SK-N-SH treated with all-trans-retinoic acid at 6 μM for 48 hours (cell line): ENCODE results near the gene SMPD3.

Source experiments
- ATAC-seq: fragments of 200-7000 bp; cut with Tn5 transposase; 3 replicates; pipeline ENCODE4 v1.9.1; 2020; ENCODE audit warnings: mild to moderate bottlenecking, moderate library complexity
- ARNTL ChIP-seq: fragments of 450-650 bp; formaldehyde crosslinking; IDR thresholded peaks from 2 replicates; pipeline ENCODE4 v1.5.0; 2020; ENCODE audit warnings: low read depth, mild to moderate bottlenecking, moderate library complexity, borderline replicate concordance
- BACH2 ChIP-seq: fragments of 250-450 bp; sonication (Bioruptor Pico); IDR thresholded peaks from 2 replicates; pipeline ENCODE4 v1.9.0; 2021; ENCODE audit warnings: mild to moderate bottlenecking, borderline replicate concordance
- CSDC2 ChIP-seq: fragments of 250-450 bp; sonication (Bioruptor Pico); IDR thresholded peaks from 2 replicates; pipeline ENCODE4 v1.5.0; 2020; ENCODE audit warnings: mild to moderate bottlenecking, moderate library complexity
- ESRRG ChIP-seq: fragments of 250-450 bp; sonication (Bioruptor Pico); IDR thresholded peaks from 2 replicates; pipeline ENCODE4 v1.6.1; 2021; ENCODE audit warnings: mild to moderate bottlenecking
- GLIS3 ChIP-seq: fragments of 250-450 bp; sonication (Bioruptor Pico); IDR thresholded peaks from 2 replicates; pipeline ENCODE4 v1.5.0; 2020; ENCODE audit warnings: mild to moderate bottlenecking, moderate library complexity
- ISL1 ChIP-seq: fragments of 250-450 bp; sonication (Bioruptor Pico); IDR thresholded peaks from 2 replicates; pipeline ENCODE4 v2.1.2; 2022; ENCODE audit warnings: mild to moderate bottlenecking, moderate library complexity
- OSR1 ChIP-seq: fragments of 250-450 bp; sonication (Bioruptor Pico); IDR thresholded peaks from 2 replicates; pipeline ENCODE4 v1.8.0; 2022; ENCODE audit warnings: moderate library complexity, mild to moderate bottlenecking, inconsistent platforms
- SNAI2 ChIP-seq: fragments of 250-450 bp; sonication (Bioruptor Pico); IDR thresholded peaks from 2 replicates; pipeline ENCODE4 v1.5.0; 2020; ENCODE audit warnings: mild to moderate bottlenecking, moderate library complexity
- TCF4 ChIP-seq: fragments of 250-450 bp; sonication (Bioruptor Pico); IDR thresholded peaks from 2 replicates; pipeline ENCODE4 v1.8.0; 2021; ENCODE audit warnings: mild to moderate bottlenecking, moderate library complexity, borderline replicate concordance
- TOX ChIP-seq: fragments of 250-450 bp; sonication (Bioruptor Pico); IDR thresholded peaks from 2 replicates; pipeline ENCODE4 v1.8.0; 2021; ENCODE audit warnings: mild to moderate bottlenecking, moderate library complexity, borderline replicate concordance
- ZC3H10 ChIP-seq: fragments of 250-450 bp; sonication (Bioruptor Pico); IDR thresholded peaks from 2 replicates; pipeline ENCODE4 v1.5.1; 2021; ENCODE audit warnings: mild to moderate bottlenecking, moderate library complexity
- ZFP3 ChIP-seq: fragments of 250-450 bp; sonication (Bioruptor Pico); IDR thresholded peaks from 2 replicates; pipeline ENCODE4 v1.5.0; 2020; ENCODE audit warnings: mild to moderate bottlenecking, moderate library complexity
- ZFP30 ChIP-seq: fragments of 450-650 bp; formaldehyde crosslinking; IDR thresholded peaks from 2 replicates; pipeline ENCODE4 v1.5.0; 2022; ENCODE audit warnings: mild to moderate bottlenecking, moderate library complexity
- ZNF565 ChIP-seq: fragments of 450-650 bp; formaldehyde crosslinking; conservative IDR thresholded peaks from 2 replicates; pipeline ENCODE4 v1.5.0; 2020; ENCODE audit warnings: low read depth, mild to moderate bottlenecking, moderate library complexity
- ZNF70 ChIP-seq: fragments of 450-650 bp; formaldehyde crosslinking; IDR thresholded peaks from 2 replicates; pipeline ENCODE4 v1.5.0; 2020; ENCODE audit warnings: mild to moderate bottlenecking, moderate library complexity
- ZNF8 ChIP-seq: fragments of 450-650 bp; formaldehyde crosslinking; IDR thresholded peaks from 2 replicates; pipeline ENCODE4 v1.5.0; 2020; ENCODE audit warnings: mild to moderate bottlenecking, moderate library complexity
- TF ChIP-seq, protein P1 (sequence below): fragments of 250-450 bp; sonication (Bioruptor Pico); IDR thresholded peaks from 2 replicates; pipeline ENCODE4 v1.5.1; 2021; ENCODE audit warnings: mild to moderate bottlenecking, moderate library complexity
- TF ChIP-seq, protein P2 (sequence below): fragments of 250-450 bp; sonication (Bioruptor Pico); IDR thresholded peaks from 2 replicates; pipeline ENCODE4 v1.5.0; 2020; ENCODE audit warnings: mild to moderate bottlenecking, moderate library complexity
- TF ChIP-seq, protein P3 (sequence below): fragments of 250-450 bp; sonication (Bioruptor Pico); IDR thresholded peaks from 2 replicates; pipeline ENCODE4 v1.8.0; 2020; ENCODE audit warnings: mild to moderate bottlenecking, moderate library complexity, borderline replicate concordance
- TF ChIP-seq, protein P4 (sequence below): fragments of 250-450 bp; sonication (Bioruptor Pico); IDR thresholded peaks from 2 replicates; pipeline ENCODE4 v1.5.1; 2020; ENCODE audit warnings: low read depth, mild to moderate bottlenecking, moderate library complexity
- TF ChIP-seq, protein P5 (sequence below): fragments of 250-450 bp; sonication (Bioruptor Pico); IDR thresholded peaks from 2 replicates; pipeline ENCODE4 v1.8.0; 2021; ENCODE audit warnings: low read depth, mild to moderate bottlenecking, moderate library complexity, borderline replicate concordance

SMPD3 gene

DNA sequence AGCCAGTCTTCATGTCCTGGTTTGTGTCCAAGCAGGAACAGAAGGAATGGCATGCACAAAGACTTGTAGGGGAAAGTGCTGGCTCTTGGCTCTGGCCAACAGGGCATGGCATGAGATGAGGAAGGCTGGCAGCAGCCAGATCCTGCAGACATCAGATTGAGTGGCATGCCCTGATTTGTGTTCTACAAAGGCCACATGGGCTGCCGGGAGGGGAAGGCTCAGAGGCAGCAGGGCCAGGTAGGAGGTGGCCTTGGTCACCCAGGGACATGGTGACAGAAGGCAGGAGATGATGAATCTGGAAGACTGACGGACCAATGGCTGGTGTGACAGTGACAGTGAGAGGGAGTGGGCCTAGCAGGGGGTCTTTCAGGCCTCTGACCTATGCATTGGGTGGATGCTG lies 33.7 kb downstream of the SMPD3 start:
- TF ChIP-seq ZFP30 (CRISPR knock-in tag) (no peak), ZFP3 (no peak), ISL1 (CRISPR knock-in tag) (no peak), TOX (CRISPR knock-in tag) (no peak), SNAI2 (CRISPR knock-in tag) (no peak), ARNTL (CRISPR knock-in tag) (no peak), ZNF70 (no peak), ESRRG (CRISPR knock-in tag) (no peak), ZNF8 (CRISPR knock-in tag) (no peak)
- TF ChIP-seq, protein P1, sequence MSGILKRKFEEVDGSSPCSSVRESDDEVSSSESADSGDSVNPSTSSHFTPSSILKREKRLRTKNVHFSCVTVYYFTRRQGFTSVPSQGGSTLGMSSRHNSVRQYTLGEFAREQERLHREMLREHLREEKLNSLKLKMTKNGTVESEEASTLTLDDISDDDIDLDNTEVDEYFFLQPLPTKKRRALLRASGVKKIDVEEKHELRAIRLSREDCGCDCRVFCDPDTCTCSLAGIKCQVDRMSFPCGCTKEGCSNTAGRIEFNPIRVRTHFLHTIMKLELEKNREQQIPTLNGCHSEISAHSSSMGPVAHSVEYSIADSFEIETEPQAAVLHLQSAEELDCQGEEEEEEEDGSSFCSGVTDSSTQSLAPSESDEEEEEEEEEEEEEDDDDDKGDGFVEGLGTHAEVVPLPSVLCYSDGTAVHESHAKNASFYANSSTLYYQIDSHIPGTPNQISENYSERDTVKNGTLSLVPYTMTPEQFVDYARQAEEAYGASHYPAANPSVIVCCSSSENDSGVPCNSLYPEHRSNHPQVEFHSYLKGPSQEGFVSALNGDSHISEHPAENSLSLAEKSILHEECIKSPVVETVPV (CRISPR knock-in tag): no peak
- TF ChIP-seq, protein P2, sequence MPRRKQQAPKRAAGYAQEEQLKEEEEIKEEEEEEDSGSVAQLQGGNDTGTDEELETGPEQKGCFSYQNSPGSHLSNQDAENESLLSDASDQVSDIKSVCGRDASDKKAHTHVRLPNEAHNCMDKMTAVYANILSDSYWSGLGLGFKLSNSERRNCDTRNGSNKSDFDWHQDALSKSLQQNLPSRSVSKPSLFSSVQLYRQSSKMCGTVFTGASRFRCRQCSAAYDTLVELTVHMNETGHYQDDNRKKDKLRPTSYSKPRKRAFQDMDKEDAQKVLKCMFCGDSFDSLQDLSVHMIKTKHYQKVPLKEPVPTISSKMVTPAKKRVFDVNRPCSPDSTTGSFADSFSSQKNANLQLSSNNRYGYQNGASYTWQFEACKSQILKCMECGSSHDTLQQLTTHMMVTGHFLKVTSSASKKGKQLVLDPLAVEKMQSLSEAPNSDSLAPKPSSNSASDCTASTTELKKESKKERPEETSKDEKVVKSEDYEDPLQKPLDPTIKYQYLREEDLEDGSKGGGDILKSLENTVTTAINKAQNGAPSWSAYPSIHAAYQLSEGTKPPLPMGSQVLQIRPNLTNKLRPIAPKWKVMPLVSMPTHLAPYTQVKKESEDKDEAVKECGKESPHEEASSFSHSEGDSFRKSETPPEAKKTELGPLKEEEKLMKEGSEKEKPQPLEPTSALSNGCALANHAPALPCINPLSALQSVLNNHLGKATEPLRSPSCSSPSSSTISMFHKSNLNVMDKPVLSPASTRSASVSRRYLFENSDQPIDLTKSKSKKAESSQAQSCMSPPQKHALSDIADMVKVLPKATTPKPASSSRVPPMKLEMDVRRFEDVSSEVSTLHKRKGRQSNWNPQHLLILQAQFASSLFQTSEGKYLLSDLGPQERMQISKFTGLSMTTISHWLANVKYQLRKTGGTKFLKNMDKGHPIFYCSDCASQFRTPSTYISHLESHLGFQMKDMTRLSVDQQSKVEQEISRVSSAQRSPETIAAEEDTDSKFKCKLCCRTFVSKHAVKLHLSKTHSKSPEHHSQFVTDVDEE (CRISPR knock-in tag): no peak
- TF ChIP-seq, protein P3, sequence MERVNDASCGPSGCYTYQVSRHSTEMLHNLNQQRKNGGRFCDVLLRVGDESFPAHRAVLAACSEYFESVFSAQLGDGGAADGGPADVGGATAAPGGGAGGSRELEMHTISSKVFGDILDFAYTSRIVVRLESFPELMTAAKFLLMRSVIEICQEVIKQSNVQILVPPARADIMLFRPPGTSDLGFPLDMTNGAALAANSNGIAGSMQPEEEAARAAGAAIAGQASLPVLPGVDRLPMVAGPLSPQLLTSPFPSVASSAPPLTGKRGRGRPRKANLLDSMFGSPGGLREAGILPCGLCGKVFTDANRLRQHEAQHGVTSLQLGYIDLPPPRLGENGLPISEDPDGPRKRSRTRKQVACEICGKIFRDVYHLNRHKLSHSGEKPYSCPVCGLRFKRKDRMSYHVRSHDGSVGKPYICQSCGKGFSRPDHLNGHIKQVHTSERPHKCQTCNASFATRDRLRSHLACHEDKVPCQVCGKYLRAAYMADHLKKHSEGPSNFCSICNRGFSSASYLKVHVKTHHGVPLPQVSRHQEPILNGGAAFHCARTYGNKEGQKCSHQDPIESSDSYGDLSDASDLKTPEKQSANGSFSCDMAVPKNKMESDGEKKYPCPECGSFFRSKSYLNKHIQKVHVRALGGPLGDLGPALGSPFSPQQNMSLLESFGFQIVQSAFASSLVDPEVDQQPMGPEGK (CRISPR knock-in tag): no peak
- TF ChIP-seq, all 23 proteins: peak for 0
- ATAC-seq: no peak

DNA sequence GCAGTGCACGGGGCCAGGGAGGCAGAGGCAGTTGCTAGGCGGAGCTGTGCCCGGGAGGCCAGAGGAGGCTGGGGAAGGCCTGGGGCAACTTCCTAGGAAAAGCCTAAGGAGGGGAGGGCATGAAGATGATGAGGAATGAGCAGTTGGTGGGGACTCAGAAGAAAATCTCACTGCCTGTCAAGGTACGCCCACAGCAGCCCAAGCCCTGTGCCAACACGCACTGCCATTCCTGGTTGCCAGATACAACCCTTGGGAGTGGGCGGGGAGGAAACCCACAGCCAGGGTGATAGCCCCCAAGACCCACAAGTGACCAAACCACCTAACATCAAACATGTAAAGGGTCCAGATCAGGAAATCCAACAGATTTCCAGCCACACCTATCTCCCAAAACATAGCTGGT lies 36.2 kb downstream of the SMPD3 start:
- TF ChIP-seq CSDC2 (CRISPR knock-in tag) (no peak), ZNF565 (CRISPR knock-in tag) (no peak), ZNF70 (no peak), ZC3H10 (no peak), ZFP30 (CRISPR knock-in tag) (no peak), ZNF8 (CRISPR knock-in tag) (no peak), ISL1 (CRISPR knock-in tag) (no peak), BACH2 (no peak), GLIS3 (CRISPR knock-in tag) (no peak)
- TF ChIP-seq, protein P4, sequence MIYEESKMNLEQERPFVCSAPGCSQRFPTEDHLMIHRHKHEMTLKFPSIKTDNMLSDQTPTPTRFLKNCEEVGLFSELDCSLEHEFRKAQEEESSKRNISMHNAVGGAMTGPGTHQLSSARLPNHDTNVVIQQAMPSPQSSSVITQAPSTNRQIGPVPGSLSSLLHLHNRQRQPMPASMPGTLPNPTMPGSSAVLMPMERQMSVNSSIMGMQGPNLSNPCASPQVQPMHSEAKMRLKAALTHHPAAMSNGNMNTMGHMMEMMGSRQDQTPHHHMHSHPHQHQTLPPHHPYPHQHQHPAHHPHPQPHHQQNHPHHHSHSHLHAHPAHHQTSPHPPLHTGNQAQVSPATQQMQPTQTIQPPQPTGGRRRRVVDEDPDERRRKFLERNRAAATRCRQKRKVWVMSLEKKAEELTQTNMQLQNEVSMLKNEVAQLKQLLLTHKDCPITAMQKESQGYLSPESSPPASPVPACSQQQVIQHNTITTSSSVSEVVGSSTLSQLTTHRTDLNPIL (CRISPR knock-in tag): no peak
- TF ChIP-seq, protein P1 (CRISPR knock-in tag): no peak
- ATAC-seq: no peak

DNA sequence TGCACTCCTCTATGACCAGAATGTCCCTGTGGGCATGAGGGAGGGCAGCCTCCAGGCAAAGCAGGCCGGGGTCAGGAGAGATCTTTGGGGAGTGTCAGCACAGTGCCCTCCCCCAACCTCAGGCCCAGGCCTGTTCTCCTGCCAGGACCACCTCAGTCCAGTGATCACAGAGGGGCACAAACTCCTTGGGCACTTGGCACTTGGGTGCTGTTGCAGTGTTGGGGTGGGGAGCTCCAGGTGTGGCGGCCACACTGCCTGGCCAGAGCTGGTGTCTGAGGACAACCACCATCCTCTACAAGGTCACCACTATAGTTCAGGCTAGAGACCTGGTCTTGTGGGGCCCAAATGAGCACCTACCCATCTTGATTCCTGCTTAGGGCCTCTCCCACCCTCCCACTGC lies 37.2 kb downstream of the SMPD3 start:
- no peak for ATAC-seq
- TF ChIP-seq OSR1: no peak
- TF ChIP-seq ARNTL (CRISPR knock-in tag): no peak
- TF ChIP-seq ZC3H10: no peak
- TF ChIP-seq SNAI2 (CRISPR knock-in tag): no peak
- TF ChIP-seq, protein P3 (CRISPR knock-in tag): no peak
- no peak for TF ChIP-seq TCF4 (CRISPR knock-in tag)
- no peak for TF ChIP-seq ZNF565 (CRISPR knock-in tag)
- TF ChIP-seq ZFP30 (CRISPR knock-in tag): no peak
- TF ChIP-seq ZFP3: no peak
- TF ChIP-seq, protein P5, sequence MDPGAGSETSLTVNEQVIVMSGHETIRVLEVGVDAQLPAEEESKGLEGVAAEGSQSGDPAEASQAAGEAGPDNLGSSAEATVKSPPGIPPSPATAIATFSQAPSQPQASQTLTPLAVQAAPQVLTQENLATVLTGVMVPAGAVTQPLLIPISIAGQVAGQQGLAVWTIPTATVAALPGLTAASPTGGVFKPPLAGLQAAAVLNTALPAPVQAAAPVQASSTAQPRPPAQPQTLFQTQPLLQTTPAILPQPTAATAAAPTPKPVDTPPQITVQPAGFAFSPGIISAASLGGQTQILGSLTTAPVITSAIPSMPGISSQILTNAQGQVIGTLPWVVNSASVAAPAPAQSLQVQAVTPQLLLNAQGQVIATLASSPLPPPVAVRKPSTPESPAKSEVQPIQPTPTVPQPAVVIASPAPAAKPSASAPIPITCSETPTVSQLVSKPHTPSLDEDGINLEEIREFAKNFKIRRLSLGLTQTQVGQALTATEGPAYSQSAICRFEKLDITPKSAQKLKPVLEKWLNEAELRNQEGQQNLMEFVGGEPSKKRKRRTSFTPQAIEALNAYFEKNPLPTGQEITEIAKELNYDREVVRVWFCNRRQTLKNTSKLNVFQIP (CRISPR knock-in tag): no peak
- TF ChIP-seq ZNF70: no peak
- TF ChIP-seq, protein P2 (CRISPR knock-in tag): no peak
